Neural cell (in vitro differentiated cells): ENCODE data around the gene CFAP43. TPM values are rescaled to one million over a fixed set of nuclear protein-coding genes. Genes with fewer than 3 reads are reported as not detected.

Source experiments
- H2AFZ ChIP-seq: fragments of 200-600, 300-800 bp; sonication (generic), shearing (Covaris generic); 2 replicates; pipeline ENCODE4 v1.6.0; 2014; ENCODE audit warnings: low read depth, mild to moderate bottlenecking, antibody characterized with exemption, low read length, moderate library complexity
- H3F3A ChIP-seq: fragments of 200-600 bp; shearing (Covaris generic); 2 replicates; pipeline ENCODE4 v1.6.1; 2016; ENCODE audit warnings: mild to moderate bottlenecking, moderate library complexity, mixed read lengths, antibody characterized with exemption, low read length; ENCODE audit not compliant: insufficient read depth, poor library complexity, severe bottlenecking
- H3K27ac ChIP-seq: fragments of 200-600, 300-800 bp; sonication (generic), shearing (Covaris generic); 2 replicates; pipeline ENCODE4 v1.5.1; 2014; ENCODE audit warnings: mild to moderate bottlenecking, low read length, moderate library complexity
- H3K27me3 ChIP-seq: fragments of 300-800, 200-600 bp; sonication (generic), shearing (Covaris generic); 2 replicates; pipeline ENCODE4 v1.6.0; 2014; ENCODE audit warnings: mild to moderate bottlenecking, low read depth, low read length, moderate library complexity; ENCODE audit not compliant: insufficient read depth
- H3K36me3 ChIP-seq: fragments of 300-800, 200-600 bp; sonication (generic), shearing (Covaris generic); 2 replicates; pipeline ENCODE4 v1.5.1; 2014; ENCODE audit warnings: mild to moderate bottlenecking, antibody characterized with exemption, low read length, moderate library complexity; ENCODE audit not compliant: insufficient read depth
- H3K4me2 ChIP-seq: fragments of 300-800, 200-600 bp; sonication (generic), shearing (Covaris generic); 2 replicates; pipeline ENCODE4 v1.6.0; 2014; ENCODE audit warnings: mild to moderate bottlenecking, low read length
- H3K4me3 ChIP-seq: fragments of 300-800, 200-600 bp; sonication (generic), shearing (Covaris generic); 2 replicates; pipeline ENCODE4 v1.5.1; 2014; ENCODE audit warnings: mild to moderate bottlenecking, low read length, moderate library complexity
- H3K79me2 ChIP-seq: fragments of 200-600 bp; shearing (Covaris generic); replicated peaks from 2 replicates; pipeline ENCODE4 v1.6.0; 2014; ENCODE audit warnings: mild to moderate bottlenecking, low read length, moderate library complexity; ENCODE audit not compliant: insufficient read depth
- H3K9ac ChIP-seq: fragments of 300-800, 200-600 bp; sonication (generic), shearing (Covaris generic); 2 replicates; pipeline ENCODE4 v1.6.1; 2016; ENCODE audit warnings: mild to moderate bottlenecking, low read length, mixed read lengths
- H3K9me2 ChIP-seq: fragments of 200-600 bp; shearing (Covaris generic); 2 replicates; pipeline ENCODE4 v1.6.1; 2016; ENCODE audit warnings: mild to moderate bottlenecking, low read length, mixed read lengths; ENCODE audit not compliant: insufficient read depth
- H3K9me3 ChIP-seq: fragments of 200-600, 300-800 bp; sonication (generic), shearing (Covaris generic); 2 replicates; pipeline ENCODE4 v1.6.1; 2016; ENCODE audit warnings: mild to moderate bottlenecking, mixed run types, low read length, moderate library complexity, mixed read lengths
- H4K20me1 ChIP-seq: fragments of 200-600 bp; shearing (Covaris generic); 2 replicates; pipeline ENCODE4 v1.6.1; 2016; ENCODE audit warnings: mild to moderate bottlenecking, mixed run types; ENCODE audit not compliant: insufficient read depth
- EP300 ChIP-seq: fragments of 450-650 bp; conservative IDR thresholded peaks from 2 replicates; pipeline ENCODE4 v1.6.1; 2014; ENCODE audit warnings: antibody characterized with exemption, mild to moderate bottlenecking, moderate library complexity; ENCODE audit not compliant: poor library complexity, severe bottlenecking
- EZH2 ChIP-seq: fragments of 200-600, 300-800 bp; shearing (Covaris generic), sonication (generic); IDR thresholded peaks from 2 replicates; pipeline ENCODE4 v1.6.1; 2014; ENCODE audit warnings: antibody characterized with exemption, low read length, borderline replicate concordance, mild to moderate bottlenecking; ENCODE audit not compliant: insufficient read depth, poor library complexity, severe bottlenecking
- MXI1 ChIP-seq: fragments of 450-650 bp; conservative IDR thresholded peaks from 2 replicates; pipeline ENCODE4 v1.6.1; 2014; ENCODE audit warnings: antibody characterized with exemption, mild to moderate bottlenecking; ENCODE audit not compliant: poor library complexity, severe bottlenecking
- POLR2AphosphoS5 ChIP-seq: IDR thresholded peaks from 2 replicates; pipeline ENCODE4 v1.6.1; 2012
- RAD21 ChIP-seq: fragments of 450-650 bp; conservative IDR thresholded peaks from 2 replicates; pipeline ENCODE4 v1.6.1; 2014; ENCODE audit warnings: antibody characterized with exemption, mild to moderate bottlenecking, moderate library complexity
- SMC3 ChIP-seq: fragments of 450-650 bp; conservative IDR thresholded peaks from 2 replicates; pipeline ENCODE4 v1.6.1; 2014; ENCODE audit warnings: antibody characterized with exemption, mild to moderate bottlenecking, moderate library complexity; ENCODE audit not compliant: poor library complexity
- TAF1 ChIP-seq: IDR thresholded peaks from 2 replicates; pipeline ENCODE4 v1.6.1; 2012; ENCODE audit warnings: low read depth
- polyA plus RNA-seq: library from polyadenylated mRNA; depleted of rRNA; stranded (reverse); fragments of >200 nt; gene quantifications from 2 replicates; pipeline ENCODE4 v1.2.3, GENCODE V29; 2014
- TF ChIP-seq, protein P1 (sequence below): IDR thresholded peaks from 2 replicates; pipeline ENCODE4 v1.6.1; 2012; ENCODE audit warnings: borderline replicate concordance
- TF ChIP-seq, protein P2 (sequence below): fragments of 450-650 bp; IDR thresholded peaks from 2 replicates; pipeline ENCODE4 v1.5.1; 2014; ENCODE audit warnings: antibody characterized with exemption, mild to moderate bottlenecking, moderate library complexity; ENCODE audit not compliant: poor library complexity, severe bottlenecking

The CFAP43 gene
- polyA plus RNA-seq, 1 donor from 2014 or later, result 5.0 TPM

DNA sequence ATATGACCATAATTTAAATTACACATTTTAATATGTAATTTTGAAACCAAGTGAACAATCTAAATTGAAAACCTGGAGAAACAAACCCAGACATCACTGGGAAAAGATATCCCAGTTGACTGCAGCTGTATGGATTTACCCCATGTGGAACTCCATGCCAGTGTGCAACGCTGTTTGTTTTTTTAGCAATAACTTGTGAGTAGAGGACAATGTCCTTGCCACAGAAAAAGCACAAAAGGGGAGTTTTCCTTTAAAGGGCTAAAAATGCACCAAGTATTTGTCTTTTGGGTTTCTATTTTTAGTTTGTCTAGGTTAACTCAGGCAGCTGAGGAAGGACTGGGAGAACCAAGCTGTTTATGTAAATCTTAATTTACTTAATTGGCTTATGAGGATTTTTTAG, 131.4 kb downstream of the CFAP43 start:
- H3F3A ChIP-seq, result no peaks in the 10 kb centered on the region
- no peaks in the 10 kb centered on the region for H3K9me3 ChIP-seq
- H3K79me2 ChIP-seq, result no peaks in the 10 kb centered on the region
- no peak overlapping the region for H2AFZ ChIP-seq
- H3K4me2 ChIP-seq, result no peak overlapping the region
- H3K27ac ChIP-seq, result no peak overlapping the region
- H3K36me3 ChIP-seq, result no peaks in the 10 kb centered on the region
- H3K4me3 ChIP-seq, result no peak overlapping the region
- H3K9ac ChIP-seq, result no peak overlapping the region
- no peaks in the 10 kb centered on the region for H4K20me1 ChIP-seq
- no peak for TF ChIP-seq TAF1
- TF ChIP-seq, protein P1, sequence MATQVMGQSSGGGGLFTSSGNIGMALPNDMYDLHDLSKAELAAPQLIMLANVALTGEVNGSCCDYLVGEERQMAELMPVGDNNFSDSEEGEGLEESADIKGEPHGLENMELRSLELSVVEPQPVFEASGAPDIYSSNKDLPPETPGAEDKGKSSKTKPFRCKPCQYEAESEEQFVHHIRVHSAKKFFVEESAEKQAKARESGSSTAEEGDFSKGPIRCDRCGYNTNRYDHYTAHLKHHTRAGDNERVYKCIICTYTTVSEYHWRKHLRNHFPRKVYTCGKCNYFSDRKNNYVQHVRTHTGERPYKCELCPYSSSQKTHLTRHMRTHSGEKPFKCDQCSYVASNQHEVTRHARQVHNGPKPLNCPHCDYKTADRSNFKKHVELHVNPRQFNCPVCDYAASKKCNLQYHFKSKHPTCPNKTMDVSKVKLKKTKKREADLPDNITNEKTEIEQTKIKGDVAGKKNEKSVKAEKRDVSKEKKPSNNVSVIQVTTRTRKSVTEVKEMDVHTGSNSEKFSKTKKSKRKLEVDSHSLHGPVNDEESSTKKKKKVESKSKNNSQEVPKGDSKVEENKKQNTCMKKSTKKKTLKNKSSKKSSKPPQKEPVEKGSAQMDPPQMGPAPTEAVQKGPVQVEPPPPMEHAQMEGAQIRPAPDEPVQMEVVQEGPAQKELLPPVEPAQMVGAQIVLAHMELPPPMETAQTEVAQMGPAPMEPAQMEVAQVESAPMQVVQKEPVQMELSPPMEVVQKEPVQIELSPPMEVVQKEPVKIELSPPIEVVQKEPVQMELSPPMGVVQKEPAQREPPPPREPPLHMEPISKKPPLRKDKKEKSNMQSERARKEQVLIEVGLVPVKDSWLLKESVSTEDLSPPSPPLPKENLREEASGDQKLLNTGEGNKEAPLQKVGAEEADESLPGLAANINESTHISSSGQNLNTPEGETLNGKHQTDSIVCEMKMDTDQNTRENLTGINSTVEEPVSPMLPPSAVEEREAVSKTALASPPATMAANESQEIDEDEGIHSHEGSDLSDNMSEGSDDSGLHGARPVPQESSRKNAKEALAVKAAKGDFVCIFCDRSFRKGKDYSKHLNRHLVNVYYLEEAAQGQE, result no peak
- TF ChIP-seq RAD21, result no peak
- H3K27me3 ChIP-seq, result no peaks in the 10 kb centered on the region
- no peaks in the 10 kb centered on the region for H3K9me2 ChIP-seq

DNA sequence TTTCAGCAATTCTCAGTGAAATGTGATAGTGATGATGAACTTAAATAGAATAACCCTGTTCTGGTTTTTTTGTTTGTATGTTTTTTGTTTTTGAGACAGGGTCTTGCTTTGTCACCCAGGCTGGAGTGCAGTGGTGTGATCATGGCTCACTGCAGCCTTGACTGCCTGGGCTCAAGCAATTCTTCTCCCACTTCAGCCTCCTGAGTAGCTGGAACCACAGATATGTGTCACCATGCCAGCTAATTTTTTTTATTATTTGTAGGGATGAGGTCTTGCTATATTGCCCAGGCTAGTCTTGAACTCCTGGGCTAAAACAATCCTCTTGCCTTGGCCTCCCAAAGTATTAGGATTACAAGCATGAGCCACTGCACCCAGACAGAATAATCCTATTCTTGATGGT, 132.2 kb downstream of the CFAP43 start:
- no peaks in the 10 kb centered on the region for H3K79me2 ChIP-seq
- no peak overlapping the region for H3K27ac ChIP-seq
- H3F3A ChIP-seq, result no peaks in the 10 kb centered on the region
- H3K9me3 ChIP-seq, result no peaks in the 10 kb centered on the region
- no peaks in the 10 kb centered on the region for H3K36me3 ChIP-seq
- H4K20me1 ChIP-seq, result no peaks in the 10 kb centered on the region
- no peaks in the 10 kb centered on the region for H3K9me2 ChIP-seq
- H3K4me2 ChIP-seq, result no peak overlapping the region
- no peak overlapping the region for H3K4me3 ChIP-seq
- H2AFZ ChIP-seq, result no peak overlapping the region
- no peak overlapping the region for H3K9ac ChIP-seq
- TF ChIP-seq EZH2 (no peak), MXI1 (no peak), EP300 (no peak), SMC3 (no peak), POLR2AphosphoS5 (no peak), RAD21 (no peak), TAF1 (no peak)
- TF ChIP-seq, protein P2, sequence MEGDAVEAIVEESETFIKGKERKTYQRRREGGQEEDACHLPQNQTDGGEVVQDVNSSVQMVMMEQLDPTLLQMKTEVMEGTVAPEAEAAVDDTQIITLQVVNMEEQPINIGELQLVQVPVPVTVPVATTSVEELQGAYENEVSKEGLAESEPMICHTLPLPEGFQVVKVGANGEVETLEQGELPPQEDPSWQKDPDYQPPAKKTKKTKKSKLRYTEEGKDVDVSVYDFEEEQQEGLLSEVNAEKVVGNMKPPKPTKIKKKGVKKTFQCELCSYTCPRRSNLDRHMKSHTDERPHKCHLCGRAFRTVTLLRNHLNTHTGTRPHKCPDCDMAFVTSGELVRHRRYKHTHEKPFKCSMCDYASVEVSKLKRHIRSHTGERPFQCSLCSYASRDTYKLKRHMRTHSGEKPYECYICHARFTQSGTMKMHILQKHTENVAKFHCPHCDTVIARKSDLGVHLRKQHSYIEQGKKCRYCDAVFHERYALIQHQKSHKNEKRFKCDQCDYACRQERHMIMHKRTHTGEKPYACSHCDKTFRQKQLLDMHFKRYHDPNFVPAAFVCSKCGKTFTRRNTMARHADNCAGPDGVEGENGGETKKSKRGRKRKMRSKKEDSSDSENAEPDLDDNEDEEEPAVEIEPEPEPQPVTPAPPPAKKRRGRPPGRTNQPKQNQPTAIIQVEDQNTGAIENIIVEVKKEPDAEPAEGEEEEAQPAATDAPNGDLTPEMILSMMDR, result no peak
- TF ChIP-seq, protein P1, result no peak
- H3K27me3 ChIP-seq, result no peaks in the 10 kb centered on the region
